Measurements from ENCODE around the gene LIPC. TPM values are rescaled to one million over a fixed set of nuclear protein-coding genes. Genes with fewer than 3 reads are reported as not detected.
A peak's percentile ranks its signal among the peaks of the same experiment; 100 is the strongest.

Gene LIPC
- total RNA-seq, 1 experiment from 2014 or later = not detected

GRCh38 chr15:58589047-58589446, 157.3 kb downstream of the LIPC start:
- H3K27me3 Mint-ChIP-seq (ENCODE audit: low read depth) = no peaks in the 10 kb centered on the region
- no peak overlapping the region for H3K4me3 Mint-ChIP-seq
- CTCF ChIA-PET = interaction anchor here (1.3 to 2.1 kb wide), 2 partner anchors 9 to 13 kb away, joined by 3 to 7 read pairs; no protein-coding TSS in a partner anchor
- POLR2A ChIA-PET = interaction anchor here (0.5 to 0.7 kb wide), 2 partner anchors 155 to 585 kb away, joined by 3 to 8 read pairs; no protein-coding TSS in a partner anchor
- peaks cover 4% of the 10 kb centered on the region for H3K36me3 Mint-ChIP-seq
- TF ChIP-seq GABPB1 (CRISPR knock-in tag; IDR thresholded peaks at IDR 0.05) (no peak), NR2C2 (CRISPR knock-in tag; IDR thresholded peaks at IDR 0.05) (no peak), ZNF423 (CRISPR knock-in tag; IDR thresholded peaks at IDR 0.05) (no peak), OVOL2 (CRISPR knock-in tag; IDR thresholded peaks at IDR 0.05; ENCODE audit: borderline replicate concordance) (no peak), GTF2I (CRISPR knock-in tag; conservative IDR thresholded peaks at IDR 0.05) (no peak), MXD4 (CRISPR knock-in tag; IDR thresholded peaks at IDR 0.05; ENCODE audit: borderline replicate concordance) (no peak)
- DNase-seq (ENCODE audit: low spot score) (no peak), ATAC-seq (no peak)
- peaks cover 3% of the 10 kb centered on the region for H3K4me1 Mint-ChIP-seq
- H3K9me3 Mint-ChIP-seq = peaks cover 6% of the 10 kb centered on the region
- 0 out of 2 replicates have a peak overlapping the region, but pooled peaks have one; percentile 17 for H3K27ac Mint-ChIP-seq

GRCh38 chr15:58590236-58590635, 158.4 kb downstream of the LIPC start:
- peaks cover 4% of the 10 kb centered on the region for H3K36me3 Mint-ChIP-seq
- H3K27ac Mint-ChIP-seq = no peak overlapping the region
- CTCF ChIA-PET = interaction anchor here (0.6 to 2.1 kb wide), 3 partner anchors 15 to 362 kb away, joined by 3 to 7 read pairs (median 4); no protein-coding TSS in a partner anchor
- no peak overlapping the region for H3K4me3 Mint-ChIP-seq
- POLR2A ChIA-PET = no interaction called here
- DNase-seq (ENCODE audit: low spot score) (no peak), ATAC-seq (no peak)
- TF ChIP-seq ETV6 (CRISPR knock-in tag; IDR thresholded peaks at IDR 0.05) (no peak), TCF7 (CRISPR knock-in tag; IDR thresholded peaks at IDR 0.05; ENCODE audit: low read depth) (no peak), ZNF317 (CRISPR knock-in tag; IDR thresholded peaks at IDR 0.05; ENCODE audit: borderline replicate concordance, low read depth) (no peak), E2F1 (CRISPR knock-in tag; IDR thresholded peaks at IDR 0.05) (no peak), ZBTB21 (CRISPR knock-in tag; IDR thresholded peaks at IDR 0.05; ENCODE audit: borderline replicate concordance) (no peak), GABPB1 (CRISPR knock-in tag; IDR thresholded peaks at IDR 0.05) (no peak), JAZF1 (CRISPR knock-in tag; IDR thresholded peaks at IDR 0.05) (no peak), EMX1 (CRISPR knock-in tag; IDR thresholded peaks at IDR 0.05) (no peak), ZSCAN18 (CRISPR knock-in tag; IDR thresholded peaks at IDR 0.05) (no peak), ZBTB43 (CRISPR knock-in tag; IDR thresholded peaks at IDR 0.05) (no peak), IRF2 (CRISPR knock-in tag; IDR thresholded peaks at IDR 0.05; ENCODE audit: borderline replicate concordance, low read depth) (no peak), MYBL2 (CRISPR knock-in tag; IDR thresholded peaks at IDR 0.05) (no peak), ZNF263 (CRISPR knock-in tag; IDR thresholded peaks at IDR 0.05; ENCODE audit: low read depth) (no peak), PRDM15 (CRISPR knock-in tag; IDR thresholded peaks at IDR 0.05) (no peak), ZNF138 (CRISPR knock-in tag; conservative IDR thresholded peaks at IDR 0.05) (no peak), FOXJ3 (CRISPR knock-in tag; IDR thresholded peaks at IDR 0.05; ENCODE audit: borderline replicate concordance) (no peak)
- H3K9me3 Mint-ChIP-seq = no peaks in the 10 kb centered on the region
- no peaks in the 10 kb centered on the region for H3K27me3 Mint-ChIP-seq (ENCODE audit: low read depth)
- H3K4me1 Mint-ChIP-seq = peaks cover 3% of the 10 kb centered on the region
